CD4-positive, alpha-beta T cell treated with Interleukin-4 for 1 hour (primary cell): ENCODE measurements around the gene CLIC1.
A peak's percentile ranks its signal among the peaks of the same experiment; 100 is the strongest.

ENCODE experiments used
- DNase-seq, 2 donors: peaks; one replicate each; pipeline ENCODE4 v3.0.0-alpha.2; 2020 to 2022

The CLIC1 gene

GRCh38 chr6:31737991-31738979 lies 2.0 kb upstream of the CLIC1 start:
- DNase-seq: peak; percentile 83 to 84

DNA sequence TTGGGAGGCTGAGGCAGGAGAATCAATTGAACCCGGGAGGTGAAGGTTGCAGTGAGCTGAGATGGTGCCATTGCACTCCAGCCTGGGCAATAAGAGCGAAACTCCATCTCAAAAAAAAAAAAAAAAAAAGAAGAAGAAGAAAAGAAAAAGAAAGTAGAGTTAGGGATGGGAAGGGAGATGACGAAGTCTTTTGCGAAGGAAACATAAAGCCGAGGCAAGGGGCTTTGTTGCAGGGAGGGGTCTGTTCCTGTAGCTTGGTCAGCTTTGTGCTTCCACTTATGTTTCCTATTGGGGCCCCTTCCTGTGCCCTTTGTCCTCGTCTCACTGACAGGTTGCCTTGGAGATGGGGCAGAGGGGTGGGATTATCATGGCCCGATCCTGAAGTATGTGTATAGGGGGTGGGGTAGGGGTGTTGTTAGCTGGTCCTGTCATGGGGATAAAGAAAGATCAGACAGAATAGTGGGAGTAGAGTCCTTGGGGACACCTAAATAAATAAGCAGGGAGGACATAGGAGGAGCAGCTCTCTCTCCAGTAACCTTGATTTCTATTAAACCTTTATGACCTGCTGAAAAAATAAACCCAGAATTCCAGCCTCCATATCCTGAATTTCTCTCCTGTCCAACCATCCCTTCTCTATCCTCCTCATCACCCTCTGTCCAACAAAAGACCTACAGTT lies 1.1 kb upstream of the CLIC1 start:
- DNase-seq: peak in 1 of 2 donors; percentile 33

GRCh38 chr6:31736768-31737314 lies 511 bp upstream of the CLIC1 start:
- DNase-seq: no peak

DNA sequence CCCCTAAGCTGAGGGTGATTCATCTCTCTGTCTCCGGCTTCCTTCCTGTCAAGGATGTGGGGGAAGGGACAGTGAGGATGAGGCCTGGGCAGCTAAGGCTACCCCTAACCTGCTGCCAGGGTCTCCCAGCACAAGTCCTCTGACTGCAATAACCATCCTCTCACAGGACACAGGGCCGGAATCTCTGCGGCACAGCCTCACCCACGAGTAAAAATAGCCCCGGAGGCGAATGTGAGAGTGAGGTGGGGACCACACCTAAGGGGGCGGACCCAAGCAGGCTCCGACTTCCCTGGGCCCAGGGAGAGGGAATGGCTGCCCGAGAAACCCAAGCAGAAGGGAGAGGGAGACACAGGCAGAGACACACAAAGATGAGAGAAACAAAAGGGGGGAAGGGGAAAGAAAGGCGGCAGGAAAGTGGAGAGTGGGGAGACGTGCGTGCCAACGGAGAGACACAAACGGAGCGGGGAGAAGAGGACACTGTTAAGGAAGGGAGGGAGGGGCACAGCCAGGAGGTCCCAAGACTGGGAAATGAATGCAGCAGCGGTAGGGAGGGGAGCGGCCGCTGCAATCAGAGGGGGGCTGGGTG lies 1.4 kb downstream of the CLIC1 start:
- DNase-seq: peak; percentile 79 to 80

- DNase-seq: no peak
Observed at GRCh38 chr6:31734247-31734820, 2.0 kb downstream of the CLIC1 start.

- DNase-seq: no peak
Observed at GRCh38 chr6:31733734-31734133, 2.6 kb downstream of the CLIC1 start.

GRCh38 chr6:31732029-31732428 lies 4.3 kb downstream of the CLIC1 start:
- DNase-seq: no peak

- DNase-seq: no peak
Observed at GRCh38 chr6:31730631-31731086, 5.7 kb downstream of the CLIC1 start.

GRCh38 chr6:31729979-31730630 lies 6.2 kb downstream of the CLIC1 start:
- peak; percentile 74 to 75 for DNase-seq

DNA sequence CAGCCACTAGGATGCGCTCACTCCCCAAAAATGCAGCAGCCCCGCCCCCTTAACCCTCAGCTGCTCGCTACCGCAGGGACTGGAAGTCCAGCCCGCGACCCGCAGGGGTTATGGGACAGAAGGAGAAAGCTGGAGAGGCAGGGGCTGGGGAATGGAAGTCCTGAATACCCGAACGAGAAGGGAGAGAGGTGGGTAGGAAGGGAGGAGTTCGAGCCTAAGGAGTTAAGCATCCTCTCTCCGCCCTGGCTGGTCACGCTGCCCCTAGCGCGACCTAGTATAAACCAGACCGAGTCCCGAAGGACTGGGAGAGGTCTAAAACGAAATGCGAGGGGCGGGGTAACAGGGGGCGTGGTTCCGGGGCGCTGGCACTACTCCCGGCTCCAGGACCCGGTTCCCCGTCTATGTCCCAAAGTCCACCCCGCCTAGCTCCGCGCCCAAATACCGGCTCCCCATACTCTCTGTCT lies 6.8 kb downstream of the CLIC1 start:
- peak; percentile 85 to 86 for DNase-seq

GRCh38 chr6:31728767-31729514 lies 7.4 kb downstream of the CLIC1 start, which contains the start of gene DDAH2:
Gene DDAH2, minus strand, starts transcription at chr6:31729299. Its CDS starts 138 bp downstream, at chr6:31729161.
- DNase-seq: no peak

GRCh38 chr6:31727717-31728671 lies 8.3 kb downstream of the CLIC1 start:
- no peak for DNase-seq

DNA sequence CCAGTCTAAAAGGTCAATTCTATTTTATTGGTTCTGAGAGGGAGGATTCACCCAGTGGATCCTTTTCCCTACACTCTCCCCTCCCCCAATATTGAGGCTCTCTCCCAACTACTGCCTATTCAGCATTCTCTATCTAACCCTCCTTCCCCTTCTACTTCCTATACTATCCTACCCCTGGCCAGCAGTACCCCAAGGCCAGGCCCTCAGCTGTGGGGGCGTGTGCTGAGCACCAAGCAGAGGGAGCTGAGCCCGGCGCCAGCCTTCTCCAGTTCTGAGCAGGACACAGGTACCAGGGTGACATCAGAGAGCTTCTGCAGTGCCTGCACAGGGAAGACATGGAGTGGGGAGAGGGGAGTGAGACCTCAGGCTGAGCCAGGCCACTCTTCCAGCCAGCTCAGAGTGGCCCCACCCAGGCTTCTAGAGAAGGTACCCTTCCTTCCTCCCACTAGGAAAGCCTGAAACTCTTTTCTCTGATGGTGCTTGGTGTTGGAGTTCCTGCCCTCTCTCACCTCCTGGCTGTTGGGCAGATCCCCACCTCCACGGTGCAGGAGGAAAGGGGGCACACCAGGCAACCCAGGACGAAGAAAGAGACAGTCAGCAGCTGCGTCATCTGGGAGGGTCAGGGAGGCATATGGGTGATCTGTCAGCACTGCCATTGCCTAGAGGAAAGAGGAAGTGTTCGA lies 9.2 kb downstream of the CLIC1 start:
- DNase-seq: peak; percentile 25 to 76

DNA sequence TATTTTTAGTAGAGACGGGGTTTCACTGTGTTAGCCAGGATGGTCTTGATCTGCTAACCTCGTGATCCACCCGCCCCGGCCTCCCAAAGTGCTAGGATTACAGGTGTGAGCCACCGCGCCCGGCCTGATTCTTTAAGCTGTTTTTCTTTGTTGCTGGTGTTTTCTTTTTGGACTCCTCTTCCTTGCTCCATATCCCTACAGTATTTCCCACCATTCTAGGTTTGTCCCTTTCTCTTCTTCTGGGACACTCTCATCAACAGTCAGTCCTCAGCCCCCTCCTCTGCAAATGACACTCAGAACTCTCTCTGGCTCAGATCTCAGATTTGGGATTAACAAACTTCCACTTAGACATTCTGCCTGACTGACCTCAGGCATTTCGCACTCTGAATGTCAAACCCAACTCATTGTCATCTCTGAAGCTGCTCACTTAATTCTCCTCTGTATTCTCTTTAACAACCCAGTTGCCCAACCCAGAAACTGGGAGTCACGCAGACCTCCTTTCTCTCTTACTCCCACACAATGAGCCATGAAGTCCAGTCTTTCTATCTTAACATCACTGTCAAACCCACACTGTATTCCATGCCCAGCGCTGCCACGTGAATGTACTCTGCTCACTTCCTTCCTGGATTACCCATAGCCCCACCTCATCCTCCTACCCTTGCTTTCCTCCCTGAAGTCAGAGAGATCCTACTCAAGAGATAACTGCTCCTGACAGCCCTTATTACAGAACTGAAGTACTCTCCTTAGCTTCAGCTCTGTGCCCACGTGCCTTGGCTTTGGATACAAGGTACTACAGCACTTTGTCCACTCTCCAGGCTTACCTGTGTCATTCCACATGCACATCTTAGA lies 10.6 kb downstream of the CLIC1 start:
- DNase-seq: no peak

GRCh38 chr6:31723980-31724691 lies 12.2 kb downstream of the CLIC1 start:
- DNase-seq: no peak

DNA sequence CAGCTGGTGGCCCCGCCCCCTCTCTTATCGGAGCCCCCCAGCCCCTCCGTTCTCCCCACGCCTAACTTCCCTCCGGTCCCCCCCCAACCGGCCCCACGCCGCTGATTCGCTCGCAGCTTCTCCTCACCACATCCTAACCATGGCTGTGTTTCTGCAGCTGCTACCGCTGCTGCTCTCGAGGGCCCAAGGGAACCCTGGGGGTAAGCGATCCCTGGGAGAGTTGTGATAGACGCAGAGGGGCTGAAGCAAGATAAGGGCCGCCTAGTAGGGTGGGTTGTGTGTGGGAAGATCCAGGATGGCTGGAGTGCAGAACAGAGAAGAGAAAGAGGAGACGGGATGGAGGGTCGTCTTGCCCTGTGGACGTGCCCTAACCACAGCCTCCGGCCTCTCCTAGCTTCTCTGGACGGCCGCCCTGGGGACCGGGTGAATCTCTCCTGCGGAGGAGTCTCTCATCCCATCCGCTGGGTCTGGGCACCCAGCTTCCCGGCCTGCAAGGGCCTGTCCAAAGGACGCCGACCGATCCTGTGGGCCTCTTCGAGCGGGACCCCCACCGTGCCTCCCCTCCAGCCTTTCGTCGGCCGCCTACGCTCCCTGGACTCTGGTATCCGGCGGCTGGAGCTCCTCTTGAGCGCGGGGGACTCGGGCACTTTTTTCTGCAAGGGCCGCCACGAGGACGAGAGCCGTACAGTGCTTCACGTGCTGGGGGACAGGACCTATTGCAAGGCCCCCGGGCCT lies 12.9 kb downstream of the CLIC1 start, which contains the start of gene MPIG6B:
MPIG6B (plus strand) TSS at position 129 of the 735 bp plus-strand sequence; CDS start at position 140, 11 bp downstream.
- DNase-seq: no peak

- DNase-seq: no peak
Observed at GRCh38 chr6:31722173-31722572, 14.2 kb downstream of the CLIC1 start.
